ENCODE data around the gene NT5DC4.

NT5DC4 gene

DNA sequence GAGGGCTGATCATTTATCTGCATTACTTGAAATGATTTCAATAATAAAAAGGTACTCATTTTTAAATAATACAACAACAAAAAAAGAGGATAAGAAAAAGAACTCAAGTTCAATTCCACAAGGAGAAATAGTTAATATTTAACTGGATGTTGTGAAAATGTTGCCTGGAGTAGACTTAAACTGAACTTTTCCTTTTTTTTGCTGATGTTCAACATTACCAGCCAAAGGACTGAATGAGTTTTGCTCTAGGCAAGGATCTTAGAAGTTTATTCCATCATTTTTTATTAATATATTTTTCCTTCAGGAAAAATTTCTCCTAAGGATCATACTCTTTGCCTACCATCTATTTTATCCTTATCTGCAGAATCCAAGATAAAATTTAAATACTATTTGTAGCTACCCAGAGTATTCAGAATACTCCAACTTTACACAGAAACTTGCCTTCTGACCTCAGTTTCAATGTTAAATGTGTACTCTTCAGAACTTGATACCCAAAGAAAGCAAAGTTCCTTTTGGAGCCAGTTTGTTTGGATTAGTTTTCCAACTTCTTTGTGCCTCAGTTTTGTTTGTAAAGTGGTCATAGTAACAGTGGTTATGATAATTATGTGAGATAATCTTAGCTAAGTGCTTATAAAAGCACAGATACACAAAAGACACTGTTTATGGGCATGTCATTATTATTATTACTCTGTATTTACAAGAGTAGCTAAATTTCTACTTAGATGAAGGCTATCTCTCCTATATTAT, 30.8 kb downstream of the NT5DC4 start:
- DNase-seq (ENCODE audit: low read depth in 2 of 3, low spot score in 2 of 3), result no peak

DNA sequence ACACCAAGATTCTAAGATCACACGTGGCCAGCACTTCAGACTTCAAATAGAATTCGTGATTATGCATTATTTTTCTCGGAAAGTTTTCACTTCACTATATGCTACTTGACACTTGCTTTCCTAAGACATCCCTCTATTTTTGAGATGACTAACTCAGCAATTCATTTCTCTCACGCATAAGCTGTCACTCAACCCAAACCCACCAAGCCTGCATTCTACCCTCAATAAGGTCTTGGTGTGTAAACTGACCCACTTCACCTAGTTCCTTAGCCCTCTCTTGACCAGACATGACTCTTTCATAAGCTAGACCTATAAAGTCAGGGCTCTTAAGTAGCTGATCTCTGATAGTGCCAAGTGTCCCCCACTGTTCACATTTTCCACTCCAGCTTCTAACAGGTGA, 31.8 kb downstream of the NT5DC4 start:
- DNase-seq (ENCODE audit: low read depth in 2 of 3, low spot score in 2 of 3), result no peak

DNA sequence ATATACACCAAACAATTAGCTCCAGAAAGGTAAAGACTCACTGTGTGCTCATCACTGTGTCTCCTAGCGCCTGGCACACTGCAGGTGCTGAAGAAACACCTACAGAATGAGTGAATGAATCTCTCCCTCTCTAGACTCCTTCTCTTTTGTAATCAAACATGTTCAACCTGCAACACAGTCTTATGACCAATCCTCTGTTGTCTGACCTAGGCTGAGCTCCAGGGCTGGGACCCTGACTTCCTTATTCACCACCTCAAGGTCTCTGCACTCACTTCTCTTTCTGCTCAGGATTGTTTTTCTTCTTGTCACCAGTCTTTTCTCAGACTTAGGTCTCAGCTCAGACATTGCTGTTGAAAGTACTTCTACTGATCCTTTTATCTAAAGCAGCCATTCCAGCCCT, 33.7 kb downstream of the NT5DC4 start:
- DNase-seq (ENCODE audit: low read depth in 2 of 3, low spot score in 2 of 3), result no peak

DNA sequence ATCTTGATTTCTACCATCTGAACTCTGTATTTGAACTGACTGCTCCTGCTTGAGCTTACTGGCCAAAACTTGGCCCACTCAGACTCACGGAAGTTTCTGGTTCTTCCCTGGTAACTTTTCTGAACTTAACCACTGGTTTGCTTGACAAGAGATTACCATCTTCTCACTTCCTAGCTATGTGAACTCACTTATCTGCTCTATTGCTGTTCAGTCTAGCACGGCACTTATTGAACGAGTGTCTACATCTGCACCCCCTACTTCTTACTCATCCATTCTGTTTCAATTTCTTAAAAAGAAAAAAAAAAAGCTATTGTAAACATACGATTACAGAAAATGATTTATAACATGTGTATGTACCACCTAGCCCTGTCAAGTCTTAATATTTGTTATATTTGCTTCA, 34.6 kb downstream of the NT5DC4 start:
- no peak for DNase-seq (ENCODE audit: low read depth in 2 of 3, low spot score in 2 of 3)

DNA sequence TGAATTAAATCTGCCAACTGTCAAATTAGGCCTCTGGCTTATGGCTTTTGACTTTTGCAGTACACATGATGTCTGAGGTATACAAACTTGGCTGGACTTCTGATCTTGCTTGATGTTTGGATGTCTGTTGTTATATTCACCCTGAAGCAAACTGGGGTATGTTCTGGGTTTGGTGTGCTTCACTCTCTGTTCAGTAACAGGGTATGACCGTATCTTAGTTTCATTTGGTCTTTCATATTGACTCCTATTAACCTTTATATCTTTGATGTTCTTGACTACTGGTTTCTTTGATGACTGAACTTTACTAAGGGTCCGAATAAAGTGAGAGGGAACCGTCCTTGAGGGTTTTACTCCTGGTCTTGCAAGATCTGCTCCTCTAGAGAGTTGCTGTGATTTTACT, 35.4 kb downstream of the NT5DC4 start:
- no peak for DNase-seq (ENCODE audit: low read depth in 2 of 3, low spot score in 2 of 3)

DNA sequence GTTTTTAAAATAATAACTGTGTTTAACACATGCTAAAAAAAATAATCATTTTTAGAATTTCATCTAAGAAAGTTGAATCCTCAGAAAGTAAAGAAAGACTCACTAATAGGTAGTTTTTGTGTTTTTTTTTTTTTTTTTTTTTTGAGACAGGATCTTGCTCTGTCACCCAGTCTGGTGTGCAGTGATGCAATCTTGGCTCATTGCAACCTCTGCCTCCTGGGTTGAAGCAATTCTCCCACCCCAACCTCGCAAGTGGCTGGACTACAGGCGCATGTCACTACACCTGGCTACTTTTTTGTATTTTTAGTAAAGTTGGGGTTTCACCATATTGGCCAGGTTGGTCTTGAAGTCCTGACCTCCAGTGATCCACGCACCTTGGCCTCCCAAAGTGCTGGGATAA, 36.4 kb downstream of the NT5DC4 start:
- no peak for DNase-seq (ENCODE audit: low read depth in 2 of 3, low spot score in 2 of 3)

DNA sequence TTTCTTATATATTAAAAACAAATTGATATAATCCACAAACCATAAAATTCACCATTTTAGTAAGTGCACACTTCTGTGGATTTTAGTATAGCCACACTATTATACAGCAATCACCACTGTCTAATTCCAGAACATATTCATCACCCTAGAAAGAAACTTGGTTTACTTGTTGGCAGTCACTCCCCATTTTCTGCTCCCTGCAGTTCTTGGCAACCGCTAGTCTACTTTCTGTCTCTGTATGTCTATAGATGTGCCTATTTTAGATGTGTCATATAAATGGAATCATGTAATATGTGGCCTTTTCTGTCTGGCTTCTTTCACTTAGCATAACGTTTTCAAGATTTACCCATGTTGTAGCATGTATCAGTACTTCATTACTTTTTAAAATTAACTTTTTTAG, 37.9 kb downstream of the NT5DC4 start:
- DNase-seq (ENCODE audit: low read depth in 2 of 3, low spot score in 2 of 3), result no peak

DNA sequence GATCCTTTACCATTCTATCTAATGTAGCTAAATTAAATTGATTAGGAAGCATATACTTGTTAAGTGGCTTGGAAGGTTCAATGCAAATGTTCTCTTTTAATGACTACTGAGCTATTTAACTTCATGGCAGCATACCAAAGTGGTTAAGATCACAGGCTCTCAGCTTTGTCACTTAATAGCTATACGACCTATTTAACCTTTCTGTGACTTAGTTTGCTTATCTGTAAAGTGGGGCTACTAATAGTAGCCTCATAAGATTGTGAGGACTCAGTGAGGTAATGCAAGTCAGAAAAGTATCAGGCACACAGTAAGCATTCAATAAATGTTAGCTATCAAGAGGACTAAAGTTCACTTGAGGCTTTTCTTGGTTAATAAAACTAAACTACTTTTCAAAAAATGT, 39.3 kb downstream of the NT5DC4 start:
- DNase-seq (ENCODE audit: low read depth in 2 of 3, low spot score in 2 of 3), result no peak

DNA sequence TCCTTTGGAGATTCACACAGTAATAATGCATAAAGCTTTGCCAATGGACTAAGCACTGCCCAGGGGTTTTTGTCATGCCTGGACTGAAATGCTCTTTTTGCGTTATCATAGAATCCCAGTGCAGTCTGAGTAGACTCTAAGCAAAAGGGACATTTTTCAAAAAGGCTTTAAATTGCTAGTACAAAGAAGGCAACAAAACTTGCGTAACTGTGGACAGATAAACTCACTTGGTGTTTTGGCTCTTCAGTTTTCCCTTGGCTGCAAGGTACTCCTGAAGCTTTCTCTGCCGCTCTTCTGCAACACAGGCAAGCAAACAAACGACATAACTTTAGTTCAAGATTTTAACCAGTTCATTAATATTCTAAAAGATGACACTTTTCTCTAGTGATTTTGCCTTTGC, 41.5 kb downstream of the NT5DC4 start:
- no peak for DNase-seq (ENCODE audit: low read depth in 2 of 3, low spot score in 2 of 3)

DNA sequence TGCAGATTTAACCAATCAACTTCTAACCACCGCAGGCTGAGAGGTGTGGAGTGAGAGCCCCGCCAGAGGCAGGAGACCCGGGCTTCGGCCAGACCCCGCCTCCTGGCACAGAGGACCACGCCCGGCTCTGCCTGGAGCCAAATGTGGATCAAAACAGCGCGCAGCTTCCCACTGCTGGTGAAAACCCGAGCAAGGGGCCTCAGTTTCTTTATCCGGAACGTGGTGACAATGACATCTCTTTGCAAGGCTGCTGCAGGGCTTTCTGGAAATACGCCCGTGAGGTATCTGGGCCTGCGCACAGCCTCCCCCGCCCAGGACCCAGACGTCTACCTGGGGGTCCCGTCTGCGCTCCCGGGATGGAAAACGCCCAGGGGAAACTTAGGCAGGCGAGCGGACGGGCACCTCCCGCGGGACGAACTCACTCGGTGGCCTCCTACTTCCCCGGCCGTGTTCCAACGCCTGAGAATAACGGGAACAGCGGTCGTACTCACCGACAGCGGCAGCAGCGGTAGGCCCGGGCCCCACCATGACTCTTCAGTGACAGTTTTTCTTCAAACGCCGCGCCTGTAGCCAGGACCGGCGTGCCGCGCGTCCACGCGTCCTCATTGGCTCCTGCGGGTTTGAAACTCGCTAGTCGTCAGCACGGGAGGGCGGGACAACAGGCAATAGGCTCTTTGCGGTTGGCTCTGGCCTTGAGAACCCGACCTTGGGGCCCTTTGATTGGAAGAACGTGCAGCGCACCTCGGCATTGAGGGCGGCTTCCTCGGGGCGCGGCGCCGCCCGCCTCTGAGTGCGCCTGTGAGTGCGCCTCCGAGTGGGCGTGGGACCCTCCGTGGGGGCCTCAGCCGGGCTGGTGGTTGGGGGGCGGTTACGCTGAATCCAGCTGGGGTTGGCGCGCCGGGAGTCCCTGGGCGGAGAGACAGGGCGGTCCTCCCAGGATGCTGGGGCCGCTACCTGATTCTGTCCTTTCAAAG, 43.5 kb downstream of the NT5DC4 start, which contains the start of gene CKAP2L:
CKAP2L (minus strand) TSS at position 539 of the 974 bp plus-strand sequence; CDS start at position 528, 11 bp downstream.
- peak; percentile 74 to 88 (median 82) for DNase-seq (ENCODE audit: low read depth in 2 of 3, low spot score in 2 of 3)

DNA sequence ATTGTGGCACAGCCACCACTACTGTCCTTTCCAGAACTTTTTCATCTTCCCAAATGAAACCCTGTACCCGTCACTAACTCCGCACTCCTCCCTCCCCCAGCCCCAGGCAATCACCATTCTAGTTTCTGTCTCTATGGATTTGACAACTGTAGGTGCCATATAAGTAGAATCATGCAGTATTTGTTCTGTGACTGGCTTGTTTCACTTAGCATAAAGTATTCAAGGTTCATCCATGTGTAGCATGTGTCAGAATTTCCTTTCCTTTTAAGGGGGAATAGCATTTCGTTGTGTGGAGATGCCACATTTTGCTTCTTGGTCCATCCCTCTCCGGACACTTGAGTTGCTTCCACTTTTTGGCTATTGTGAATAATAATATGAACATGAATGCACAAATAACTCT, 44.4 kb downstream of the NT5DC4 start:
- DNase-seq (ENCODE audit: low read depth in 2 of 3, low spot score in 2 of 3), result no peak

DNA sequence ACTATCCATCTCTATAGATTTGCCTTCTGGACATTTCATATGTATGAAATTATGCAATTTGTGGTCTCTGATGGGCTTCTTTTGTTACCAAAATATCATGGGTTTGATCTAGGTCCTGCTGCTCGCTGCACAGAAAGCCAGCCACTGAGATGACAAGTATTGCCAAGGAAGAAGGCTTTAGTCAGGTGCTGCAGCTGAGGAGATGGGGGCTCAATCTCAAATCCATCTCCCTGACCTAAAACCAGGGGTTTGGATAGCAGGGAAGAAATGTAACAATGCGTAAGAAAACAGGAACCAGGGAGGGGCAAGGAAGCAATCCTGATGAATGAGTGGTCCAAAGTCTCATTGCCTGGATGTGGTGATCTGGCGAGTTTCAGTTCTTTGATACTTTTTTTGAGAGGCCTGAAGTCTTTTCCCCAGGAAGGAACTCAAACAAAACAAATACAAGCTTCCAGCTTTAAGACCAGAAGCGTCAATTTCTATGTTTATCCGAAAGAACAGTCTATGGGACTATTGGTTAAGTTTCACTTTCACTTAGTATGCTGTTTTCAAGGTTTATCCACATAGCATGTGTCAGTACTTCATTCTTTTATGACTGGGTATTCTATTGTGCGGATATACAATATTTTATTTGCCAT, 47.0 kb downstream of the NT5DC4 start:
- DNase-seq (ENCODE audit: low read depth in 2 of 3, low spot score in 2 of 3), result no peak

DNA sequence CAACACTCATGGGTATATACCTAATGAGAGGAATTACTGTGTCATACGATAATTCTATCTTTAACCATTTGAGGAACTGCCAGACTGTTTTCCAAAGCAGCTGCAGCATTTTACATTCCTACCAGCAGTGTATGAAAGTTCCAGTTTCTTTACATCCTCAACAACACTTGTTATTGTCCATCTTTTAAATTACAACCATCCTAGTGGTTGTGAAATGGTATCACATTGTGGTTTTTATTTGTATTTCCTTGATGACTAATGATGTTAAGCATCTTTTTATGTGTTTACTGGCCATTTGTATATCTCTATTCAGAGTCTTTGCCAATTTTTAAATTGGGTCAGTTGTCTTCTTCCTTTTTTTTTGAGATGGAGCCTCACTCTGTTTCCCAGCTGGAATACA, 47.6 kb downstream of the NT5DC4 start:
- DNase-seq (ENCODE audit: low read depth in 2 of 3, low spot score in 2 of 3), result no peak

DNA sequence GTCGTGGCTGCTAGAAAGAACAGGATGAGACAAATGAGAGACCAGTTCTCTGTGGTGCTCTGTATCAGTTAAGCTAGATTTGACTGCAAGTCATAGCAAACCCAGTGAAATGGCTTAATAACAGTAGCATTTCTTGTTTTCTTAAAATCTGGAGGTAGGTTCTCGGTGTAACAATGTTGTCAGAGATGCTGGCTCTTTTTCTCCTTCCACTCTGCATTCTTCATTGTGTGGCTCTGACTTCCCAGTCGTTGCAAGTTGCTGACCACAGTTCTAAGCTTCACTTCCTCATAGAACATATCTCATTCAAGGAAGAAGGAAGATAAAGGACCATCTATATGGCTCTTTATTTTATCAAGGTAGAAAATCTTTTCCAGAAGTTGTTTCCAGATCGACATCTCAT, 51.5 kb downstream of the NT5DC4 start:
- DNase-seq (ENCODE audit: low read depth in 2 of 3, low spot score in 2 of 3), result no peak

DNA sequence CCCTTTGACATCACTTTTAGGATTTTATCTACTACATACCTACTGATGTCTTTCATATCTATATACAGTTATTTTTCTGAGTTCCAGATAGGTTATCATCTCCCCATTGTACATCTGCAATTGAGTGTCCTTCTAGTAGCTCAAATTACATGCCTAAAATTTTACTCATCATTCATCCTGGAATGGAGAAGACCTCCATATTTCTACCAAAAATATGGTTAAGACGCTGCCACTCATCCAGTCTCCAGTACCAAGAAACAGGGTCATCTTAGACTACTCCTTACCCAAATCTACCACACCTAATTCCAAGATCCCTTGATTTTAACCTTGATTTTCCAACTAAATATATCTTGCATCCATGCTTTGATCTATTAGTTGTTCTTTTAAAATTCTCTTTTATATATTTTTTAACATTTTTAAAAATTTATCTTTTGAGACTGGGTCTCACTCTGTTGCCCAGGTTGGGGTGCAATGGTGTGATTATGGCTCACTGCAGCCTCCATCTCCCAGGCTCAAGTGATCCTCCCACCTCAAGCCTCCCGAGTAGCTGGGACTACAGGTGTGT, 52.2 kb downstream of the NT5DC4 start:
- no peak for DNase-seq (ENCODE audit: low read depth in 2 of 3, low spot score in 2 of 3)

DNA sequence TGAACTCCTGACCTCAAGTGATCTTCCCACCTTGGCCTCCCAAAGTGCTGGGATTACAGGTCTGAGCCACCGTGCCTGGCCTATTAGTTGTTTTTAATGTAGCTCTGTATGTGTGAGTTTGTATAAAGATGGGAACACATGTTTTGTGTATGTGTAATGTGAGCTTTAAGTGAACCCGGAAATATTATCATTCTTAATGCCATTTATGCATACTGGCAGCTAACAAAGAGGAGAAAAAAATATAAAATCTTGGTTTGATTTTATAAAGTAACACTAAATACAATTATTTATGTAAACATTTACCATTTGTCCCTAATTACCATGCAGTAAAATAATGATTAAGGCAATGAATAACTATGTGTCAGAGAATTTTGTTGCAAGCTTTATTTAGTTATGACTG, 52.7 kb downstream of the NT5DC4 start:
- no peak for DNase-seq (ENCODE audit: low read depth in 2 of 3, low spot score in 2 of 3)

DNA sequence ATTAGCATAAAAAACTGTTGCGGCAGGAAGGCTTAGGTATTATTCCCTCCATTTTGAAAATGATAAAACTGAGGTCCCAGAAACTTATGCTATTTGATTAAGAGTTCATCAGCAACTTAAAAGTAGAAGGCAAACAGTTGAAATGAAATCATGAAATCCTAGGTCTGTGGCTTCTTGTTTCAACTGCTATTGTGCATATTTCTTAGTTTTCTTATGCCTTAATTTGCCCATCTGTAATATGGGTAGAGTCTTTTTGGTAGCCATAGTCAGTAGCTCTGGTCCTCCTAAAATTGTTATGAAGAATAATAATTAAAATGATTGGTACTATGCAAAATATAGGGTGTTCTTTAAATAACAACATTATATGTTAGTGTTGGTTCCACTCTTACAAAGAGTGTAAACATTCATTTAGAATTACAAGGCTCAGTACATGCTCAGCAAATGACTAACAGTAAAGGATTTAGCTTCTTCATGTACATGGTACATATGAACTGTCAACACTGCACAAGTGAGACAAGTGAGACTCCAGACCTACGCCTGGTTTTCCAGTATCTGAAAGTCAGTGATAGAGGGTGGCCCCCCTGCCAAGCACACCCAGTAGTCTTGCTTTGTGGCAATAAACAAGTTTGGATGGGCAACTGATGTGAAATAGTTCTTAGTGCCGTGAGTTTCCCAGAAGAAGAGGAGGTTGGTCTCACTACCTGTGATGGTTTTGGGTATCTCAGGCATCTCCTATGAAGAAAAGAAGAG, 53.9 kb downstream of the NT5DC4 start:
- DNase-seq (ENCODE audit: low read depth in 2 of 3, low spot score in 2 of 3), result no peak

DNA sequence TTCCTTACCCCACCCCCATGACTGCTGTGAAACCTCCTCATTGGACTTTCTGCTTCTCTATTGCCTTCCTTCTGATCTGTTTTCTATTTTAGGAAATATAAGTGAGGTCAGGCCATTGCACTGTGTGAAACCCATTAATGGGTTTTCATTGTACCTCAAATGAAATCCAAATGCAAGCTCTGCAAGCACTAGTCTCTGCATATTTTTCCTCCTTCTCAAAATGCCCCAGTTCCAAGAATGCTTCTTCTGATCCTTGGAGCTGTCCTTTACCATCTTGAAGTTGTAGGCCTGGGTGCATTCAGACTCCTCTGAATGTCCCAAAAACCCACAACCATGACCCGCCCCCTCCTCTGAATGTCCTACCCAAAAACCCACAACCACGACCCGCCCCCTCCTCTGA, 55.3 kb downstream of the NT5DC4 start:
- DNase-seq (ENCODE audit: low read depth in 2 of 3, low spot score in 2 of 3), result no peak

DNA sequence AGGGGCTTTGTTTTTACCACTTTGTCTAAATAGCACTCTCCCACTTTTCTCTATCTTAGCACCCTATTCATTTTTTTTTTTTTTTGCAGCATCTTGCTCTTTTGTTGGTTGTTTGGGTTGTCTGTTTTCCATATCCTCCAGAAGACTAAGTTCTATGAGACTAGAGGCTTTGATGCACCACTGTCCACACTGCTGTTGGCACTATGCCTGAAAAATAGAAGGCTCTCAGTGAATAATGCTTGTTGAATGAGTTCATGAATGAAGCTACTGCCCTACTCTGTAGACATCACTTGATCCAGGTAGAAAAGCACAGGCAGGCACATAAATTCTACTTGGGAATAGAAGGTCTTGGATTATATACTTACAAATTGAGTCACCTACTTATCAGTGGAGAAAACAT, 56.2 kb downstream of the NT5DC4 start:
- DNase-seq (ENCODE audit: low read depth in 2 of 3, low spot score in 2 of 3), result no peak

DNA sequence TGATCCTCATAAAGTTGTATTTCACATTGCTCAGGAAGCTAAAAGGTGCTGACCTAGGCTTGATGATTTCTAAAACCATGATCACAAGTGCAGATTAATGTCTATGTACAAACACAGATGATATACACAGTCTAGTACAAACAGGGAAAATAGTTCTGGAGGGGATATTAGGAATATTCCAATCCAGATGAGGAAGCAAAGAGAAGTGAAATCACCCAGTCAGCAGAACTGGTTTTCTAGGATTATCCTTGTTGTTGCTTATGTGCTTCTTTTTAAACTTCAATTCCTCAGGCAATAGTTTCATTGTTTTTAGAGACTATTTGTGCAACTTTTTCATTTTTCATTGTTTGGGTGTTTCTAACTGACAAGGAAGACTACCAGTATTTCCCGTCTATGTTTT, 58.8 kb downstream of the NT5DC4 start:
- DNase-seq (ENCODE audit: low read depth in 2 of 3, low spot score in 2 of 3), result no peak
